ENCODE measurements around the gene DGKG. TPM values are rescaled to one million over a fixed set of nuclear protein-coding genes. Genes with fewer than 3 reads are reported as not detected.

DGKG gene
- polyA plus RNA-seq, 2 of the 4 experiments (the other 2 are of a cell fraction): 11.5 to 13.3 TPM

DNA sequence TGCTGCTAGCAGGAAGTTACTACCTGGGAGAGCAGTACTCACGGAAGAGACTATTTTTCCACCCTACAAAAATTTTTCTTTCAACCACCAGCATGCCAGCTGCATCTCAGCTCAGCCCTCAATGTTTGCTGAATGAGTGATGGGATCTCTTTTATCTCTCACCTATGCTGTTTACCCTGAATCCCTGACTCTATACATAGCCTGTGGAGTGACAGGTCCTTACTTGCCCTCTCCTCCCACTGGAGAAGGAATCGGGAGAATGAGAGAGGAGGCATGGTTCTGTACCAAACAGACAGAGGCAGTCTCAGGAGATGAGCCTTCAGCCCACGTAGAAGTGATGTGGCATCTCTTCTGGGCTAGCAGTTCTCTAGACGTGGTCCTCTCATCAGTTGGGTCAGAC is 6.7 kb upstream of the DGKG start (continued):
- TF ChIP-seq JUN (IDR thresholded peaks at IDR 0.05) (no peak), EP300 (IDR thresholded peaks at IDR 0.05) (no peak), NFE2L2 (conservative IDR thresholded peaks at IDR 0.05; ENCODE audit: low read length) (no peak)

DNA sequence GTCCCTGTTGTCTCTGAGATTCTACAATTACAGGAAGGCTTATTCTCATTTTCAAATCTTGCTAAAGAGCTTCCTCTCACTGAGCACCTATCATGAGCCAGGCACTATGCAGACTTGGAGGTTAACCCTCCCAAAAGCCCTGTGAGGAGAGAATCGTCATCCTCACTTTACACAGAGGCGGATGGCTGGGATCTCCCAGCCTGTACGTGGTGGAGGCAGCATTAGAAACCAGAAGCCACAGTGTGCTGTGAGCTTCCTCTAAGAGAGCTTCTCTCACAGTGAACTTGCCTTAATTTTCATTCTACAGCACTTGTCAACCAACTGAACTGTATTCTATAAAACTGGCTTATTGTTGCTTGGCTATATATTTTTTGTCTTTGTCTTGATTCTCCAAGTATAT is 6.1 kb upstream of the DGKG start:
- CTCF ChIA-PET: interaction anchor here (1.1 kb wide), 1 partner anchor 172 kb away, joined by 3 read pairs; no protein-coding TSS in a partner anchor
- Histone ChIP-seq H3K4me2 (no peak overlapping the region), H3K9me3 (no peaks in the 10 kb centered on the region), H3K27ac (no peak overlapping the region), H3K4me1 (no peaks in the 10 kb centered on the region), H3K4me3 (no peak overlapping the region)
- TF ChIP-seq ZNF302 (CRISPR knock-in tag; IDR thresholded peaks at IDR 0.05): no peak
- TF ChIP-seq RCOR1 (IDR thresholded peaks at IDR 0.05; ENCODE audit: low read depth, low read length): no peak
- TF ChIP-seq EP300 (IDR thresholded peaks at IDR 0.05): no peak
- TF ChIP-seq RAD21 (conservative IDR thresholded peaks at IDR 0.05 in 1 of 2, IDR thresholded peaks at IDR 0.05 in 1 of 2): no peak
- no peak for TF ChIP-seq JUNB (IDR thresholded peaks at IDR 0.05)
- no peak for TF ChIP-seq TFCP2L1 (CRISPR knock-in tag; IDR thresholded peaks at IDR 0.05)
- TF ChIP-seq HOXB13 (CRISPR knock-in tag; IDR thresholded peaks at IDR 0.05; ENCODE audit: low read depth): no peak
- TF ChIP-seq, protein P1, sequence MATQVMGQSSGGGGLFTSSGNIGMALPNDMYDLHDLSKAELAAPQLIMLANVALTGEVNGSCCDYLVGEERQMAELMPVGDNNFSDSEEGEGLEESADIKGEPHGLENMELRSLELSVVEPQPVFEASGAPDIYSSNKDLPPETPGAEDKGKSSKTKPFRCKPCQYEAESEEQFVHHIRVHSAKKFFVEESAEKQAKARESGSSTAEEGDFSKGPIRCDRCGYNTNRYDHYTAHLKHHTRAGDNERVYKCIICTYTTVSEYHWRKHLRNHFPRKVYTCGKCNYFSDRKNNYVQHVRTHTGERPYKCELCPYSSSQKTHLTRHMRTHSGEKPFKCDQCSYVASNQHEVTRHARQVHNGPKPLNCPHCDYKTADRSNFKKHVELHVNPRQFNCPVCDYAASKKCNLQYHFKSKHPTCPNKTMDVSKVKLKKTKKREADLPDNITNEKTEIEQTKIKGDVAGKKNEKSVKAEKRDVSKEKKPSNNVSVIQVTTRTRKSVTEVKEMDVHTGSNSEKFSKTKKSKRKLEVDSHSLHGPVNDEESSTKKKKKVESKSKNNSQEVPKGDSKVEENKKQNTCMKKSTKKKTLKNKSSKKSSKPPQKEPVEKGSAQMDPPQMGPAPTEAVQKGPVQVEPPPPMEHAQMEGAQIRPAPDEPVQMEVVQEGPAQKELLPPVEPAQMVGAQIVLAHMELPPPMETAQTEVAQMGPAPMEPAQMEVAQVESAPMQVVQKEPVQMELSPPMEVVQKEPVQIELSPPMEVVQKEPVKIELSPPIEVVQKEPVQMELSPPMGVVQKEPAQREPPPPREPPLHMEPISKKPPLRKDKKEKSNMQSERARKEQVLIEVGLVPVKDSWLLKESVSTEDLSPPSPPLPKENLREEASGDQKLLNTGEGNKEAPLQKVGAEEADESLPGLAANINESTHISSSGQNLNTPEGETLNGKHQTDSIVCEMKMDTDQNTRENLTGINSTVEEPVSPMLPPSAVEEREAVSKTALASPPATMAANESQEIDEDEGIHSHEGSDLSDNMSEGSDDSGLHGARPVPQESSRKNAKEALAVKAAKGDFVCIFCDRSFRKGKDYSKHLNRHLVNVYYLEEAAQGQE (IDR thresholded peaks at IDR 0.05): no peak
- TF ChIP-seq, protein P2, sequence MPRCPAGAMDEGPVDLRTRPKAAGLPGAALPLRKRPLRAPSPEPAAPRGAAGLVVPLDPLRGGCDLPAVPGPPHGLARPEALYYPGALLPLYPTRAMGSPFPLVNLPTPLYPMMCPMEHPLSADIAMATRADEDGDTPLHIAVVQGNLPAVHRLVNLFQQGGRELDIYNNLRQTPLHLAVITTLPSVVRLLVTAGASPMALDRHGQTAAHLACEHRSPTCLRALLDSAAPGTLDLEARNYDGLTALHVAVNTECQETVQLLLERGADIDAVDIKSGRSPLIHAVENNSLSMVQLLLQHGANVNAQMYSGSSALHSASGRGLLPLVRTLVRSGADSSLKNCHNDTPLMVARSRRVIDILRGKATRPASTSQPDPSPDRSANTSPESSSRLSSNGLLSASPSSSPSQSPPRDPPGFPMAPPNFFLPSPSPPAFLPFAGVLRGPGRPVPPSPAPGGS (IDR thresholded peaks at IDR 0.05): no peak
- TF ChIP-seq, protein P3, sequence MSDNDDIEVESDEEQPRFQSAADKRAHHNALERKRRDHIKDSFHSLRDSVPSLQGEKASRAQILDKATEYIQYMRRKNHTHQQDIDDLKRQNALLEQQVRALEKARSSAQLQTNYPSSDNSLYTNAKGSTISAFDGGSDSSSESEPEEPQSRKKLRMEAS (IDR thresholded peaks at IDR 0.05): no peak
- no peak for TF ChIP-seq ZFP36 (IDR thresholded peaks at IDR 0.05; ENCODE audit: borderline replicate concordance, partially characterized antibody)
- TF ChIP-seq BHLHE40 (IDR thresholded peaks at IDR 0.05; ENCODE audit: low read depth, low read length): no peak
- TF ChIP-seq SREBF2 (IDR thresholded peaks at IDR 0.05): no peak
- no peak for TF ChIP-seq MYC (IDR thresholded peaks at IDR 0.05; ENCODE audit: borderline replicate concordance, low read length)
- TF ChIP-seq, protein P4, sequence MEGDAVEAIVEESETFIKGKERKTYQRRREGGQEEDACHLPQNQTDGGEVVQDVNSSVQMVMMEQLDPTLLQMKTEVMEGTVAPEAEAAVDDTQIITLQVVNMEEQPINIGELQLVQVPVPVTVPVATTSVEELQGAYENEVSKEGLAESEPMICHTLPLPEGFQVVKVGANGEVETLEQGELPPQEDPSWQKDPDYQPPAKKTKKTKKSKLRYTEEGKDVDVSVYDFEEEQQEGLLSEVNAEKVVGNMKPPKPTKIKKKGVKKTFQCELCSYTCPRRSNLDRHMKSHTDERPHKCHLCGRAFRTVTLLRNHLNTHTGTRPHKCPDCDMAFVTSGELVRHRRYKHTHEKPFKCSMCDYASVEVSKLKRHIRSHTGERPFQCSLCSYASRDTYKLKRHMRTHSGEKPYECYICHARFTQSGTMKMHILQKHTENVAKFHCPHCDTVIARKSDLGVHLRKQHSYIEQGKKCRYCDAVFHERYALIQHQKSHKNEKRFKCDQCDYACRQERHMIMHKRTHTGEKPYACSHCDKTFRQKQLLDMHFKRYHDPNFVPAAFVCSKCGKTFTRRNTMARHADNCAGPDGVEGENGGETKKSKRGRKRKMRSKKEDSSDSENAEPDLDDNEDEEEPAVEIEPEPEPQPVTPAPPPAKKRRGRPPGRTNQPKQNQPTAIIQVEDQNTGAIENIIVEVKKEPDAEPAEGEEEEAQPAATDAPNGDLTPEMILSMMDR (IDR thresholded peaks at IDR 0.05): no peak
- TF ChIP-seq JUN (IDR thresholded peaks at IDR 0.05): no peak
- no peak for FAIRE-seq
- no peak for DNase-seq (ENCODE audit: low read depth in 1 of 2, low spot score in 1 of 2)
- POLR2A ChIA-PET: no interaction called here
- no peak for ATAC-seq
- 28% methylated on average over 2 of the region's 3 CpGs for WGBS (ENCODE audit: missing lambda C conversion rate)

DNA sequence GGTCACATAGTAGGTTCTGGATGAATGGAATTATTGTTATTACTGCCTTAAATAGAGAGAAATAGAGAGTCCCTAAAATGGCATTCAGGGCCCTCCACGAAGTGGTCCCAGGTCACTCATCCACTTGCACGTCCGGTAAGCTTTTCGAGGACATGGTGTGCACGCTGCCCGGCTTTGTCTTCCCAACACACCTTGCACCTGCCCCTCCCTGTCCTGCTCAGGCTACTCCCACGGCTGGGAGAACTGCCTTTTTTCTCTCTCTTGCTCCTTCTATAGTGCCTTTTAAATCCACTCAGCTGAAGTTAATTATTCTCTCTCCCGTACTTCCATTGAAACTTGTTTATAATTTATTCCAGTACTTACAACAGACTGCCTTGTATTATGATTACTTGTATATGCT is 5.6 kb upstream of the DGKG start:
- FAIRE-seq: no peak
- no peak for DNase-seq (ENCODE audit: low read depth in 1 of 2, low spot score in 1 of 2)
- H3K9me3 ChIP-seq: no peaks in the 10 kb centered on the region
- no peak overlapping the region for H3K4me2 ChIP-seq
- H3K27ac ChIP-seq: no peak overlapping the region
- 0 out of 3 replicates have a peak, but pooled peaks cover 2% of the 10 kb centered on the region for H3K4me1 ChIP-seq
- TF ChIP-seq CBX2 (IDR thresholded peaks at IDR 0.05; ENCODE audit: borderline replicate concordance, low read depth): no peak
- ATAC-seq: no peak
- no peak overlapping the region for H3K4me3 ChIP-seq
- ChIA-PET CTCF (interaction anchor here (1.1 kb wide), 1 partner anchor 173 kb away, joined by 3 read pairs; no protein-coding TSS in a partner anchor), POLR2A (no interaction called here)
- WGBS (ENCODE audit: missing lambda C conversion rate): 52% methylated on average over 8 of the region's 8 CpGs

Measured in A549 (cell line).